Prostate gland (tissue), 2 donors: ENCODE data around the gene ADAMTS2. TPM values are rescaled to one million over a fixed set of nuclear protein-coding genes. Genes with fewer than 3 reads are reported as not detected.

ENCODE experiments used
- DNase-seq: peaks from one replicate; pipeline ENCODE4 v3.0.0-alpha.2; 2019; ENCODE audit warnings: low spot score
- H3K27ac ChIP-seq, 2 donors: fragments of 200-600 bp; sonication (generic); 2 replicates each; pipeline ENCODE4 v1.5.1; 2017 to 2019
- H3K27me3 ChIP-seq: fragments of 200-600 bp; sonication (generic); replicated peaks from 2 replicates; pipeline ENCODE4 v1.5.1; 2019; ENCODE audit not compliant: insufficient read depth
- H3K36me3 ChIP-seq, 2 donors: fragments of 200-600 bp; sonication (generic); 1 replicate in 1 of 2; 2 replicates in 1 of 2; pipeline versions ENCODE4 v1.5.1 to v1.8.1; 2017 to 2019
- H3K4me1 ChIP-seq: fragments of 200-600 bp; sonication (generic); replicated peaks from 2 replicates; pipeline ENCODE4 v1.5.1; 2019
- H3K4me3 ChIP-seq, 2 donors: fragments of 200-600 bp; sonication (generic); 2 replicates each; pipeline ENCODE4 v1.5.1; 2017 to 2019
- H3K9me3 ChIP-seq: fragments of 200-600 bp; sonication (generic); 2 replicates; pipeline ENCODE4 v1.5.1; 2017
- CTCF ChIP-seq, 4 experiments: fragments of 200-600 bp in 2 of 4; fragments of 450-650 bp in 2 of 4; sonication (generic) in 2 of 4; IDR thresholded peaks; 1 replicate in 3 of 4; 2 replicates in 1 of 4; pipeline ENCODE4 v1.5.1; 2016 to 2019; ENCODE audit warnings: antibody characterized with exemption in 4 of 4, mild to moderate bottlenecking in 2 of 4, moderate library complexity in 2 of 4
- POLR2A ChIP-seq: fragments of 450-650 bp; IDR thresholded peaks from one replicate; pipeline ENCODE4 v1.6.1; 2016; ENCODE audit warnings: antibody characterized with exemption, mild to moderate bottlenecking
- POLR2AphosphoS5 ChIP-seq: sonication (generic); formaldehyde crosslinking; IDR thresholded peaks from one replicate; pipeline ENCODE4 v1.6.1; 2017; ENCODE audit warnings: antibody characterized with exemption
- WGBS: methylation state at CpG from one replicate; pipeline ENCODE4 v1.1.5; 2018; 5-methylcytosine and 5-hydroxymethylcytosine counted together
- intact Hi-C: fragments of 100-400 bp; cut with DNase I; formaldehyde crosslinking; loops from one replicate; pipeline ENCODE4 v1.14.2; 2022
- total RNA-seq, 2 donors: library from RNA; depleted of rRNA; stranded (reverse); fragments of >200 nt; gene quantifications; one replicate each; pipeline ENCODE4 v1.1.0, GENCODE V29; 2016

ADAMTS2 gene
- total RNA-seq, 2 donors from 2014 or later = 2.0 to 20.3 TPM

DNA sequence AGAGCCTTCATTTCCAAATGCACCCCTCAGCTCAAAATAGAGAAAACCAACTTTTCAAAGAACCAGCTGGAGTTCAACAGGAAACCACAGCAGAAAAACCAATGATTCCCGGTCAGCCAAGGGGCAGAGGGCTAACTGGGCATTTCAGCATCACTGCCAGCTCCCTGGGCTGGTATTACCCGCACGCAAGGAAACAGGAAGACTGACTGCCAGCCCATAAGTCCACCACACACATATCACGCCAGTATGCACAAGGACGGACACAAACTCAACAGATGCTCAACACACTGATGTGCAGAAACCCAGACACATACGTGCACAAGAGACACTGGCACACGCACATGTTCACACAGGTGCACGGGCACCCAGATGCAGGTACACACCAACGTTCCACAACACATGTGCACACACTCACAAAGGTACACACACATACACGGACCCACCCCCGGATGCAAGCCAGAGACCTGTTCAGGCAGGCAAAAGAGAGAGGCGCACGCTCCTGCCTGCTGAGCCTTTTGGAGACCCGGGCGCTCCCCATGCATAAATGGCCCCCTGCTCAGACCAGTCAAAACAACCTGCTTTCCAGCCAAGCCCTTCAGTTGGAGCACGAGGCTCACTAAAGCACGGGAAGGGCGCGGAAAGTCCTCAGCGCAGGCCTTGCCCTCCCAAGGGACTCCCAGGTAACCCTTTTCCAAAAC, 2.1 kb downstream of the ADAMTS2 start:
- H3K9me3 ChIP-seq = no peaks in the 10 kb centered on the region
- intact Hi-C loops = loop anchor here (5.0 kb wide), 1 partner anchor 149 kb away; no protein-coding TSS in a partner anchor
- DNase-seq = no peak
- peaks cover 10% of the 10 kb centered on the region for H3K27me3 ChIP-seq
- no peak for TF ChIP-seq POLR2A
- no peak for TF ChIP-seq CTCF (IDR thresholded peaks at IDR 0.05)
- no peak for TF ChIP-seq POLR2AphosphoS5
- WGBS = 30% methylated on average over 17 of the region's 20 CpGs
- H3K36me3 ChIP-seq = no peaks in the 10 kb centered on the region
- H3K4me3 ChIP-seq = no peak overlapping the region
- no peak overlapping the region for H3K27ac ChIP-seq
- H3K4me1 ChIP-seq = peaks cover 9% of the 10 kb centered on the region

- Histone ChIP-seq H3K27ac (no peak overlapping the region), H3K4me1 (peaks cover 9% of the 10 kb centered on the region), H3K27me3 (peaks cover 10% of the 10 kb centered on the region), H3K9me3 (no peaks in the 10 kb centered on the region), H3K36me3 (no peaks in the 10 kb centered on the region), H3K4me3 (no peak overlapping the region)
- 57% methylated on average over 13 of the region's 13 CpGs for WGBS
- intact Hi-C loops = loop anchor here (5.0 kb wide), 1 partner anchor 150 kb away; no protein-coding TSS in a partner anchor
- TF ChIP-seq POLR2A (no peak), CTCF (IDR thresholded peaks at IDR 0.05) (no peak), POLR2AphosphoS5 (no peak)
- no peak for DNase-seq
Measured at GRCh38 chr5:179342577-179342976, 2.7 kb downstream of the ADAMTS2 start.

- whole genome bisulfite sequencing = 86% methylated on average over 8 of the region's 8 CpGs
- TF ChIP-seq CTCF (IDR thresholded peaks at IDR 0.05) (no peak), POLR2AphosphoS5 (no peak), POLR2A (no peak)
- intact Hi-C loops = loop anchor here (5.0 kb wide), 1 partner anchor 152 kb away; no protein-coding TSS in a partner anchor
Measured at GRCh38 chr5:179340465-179340864, 4.8 kb downstream of the ADAMTS2 start.

DNA sequence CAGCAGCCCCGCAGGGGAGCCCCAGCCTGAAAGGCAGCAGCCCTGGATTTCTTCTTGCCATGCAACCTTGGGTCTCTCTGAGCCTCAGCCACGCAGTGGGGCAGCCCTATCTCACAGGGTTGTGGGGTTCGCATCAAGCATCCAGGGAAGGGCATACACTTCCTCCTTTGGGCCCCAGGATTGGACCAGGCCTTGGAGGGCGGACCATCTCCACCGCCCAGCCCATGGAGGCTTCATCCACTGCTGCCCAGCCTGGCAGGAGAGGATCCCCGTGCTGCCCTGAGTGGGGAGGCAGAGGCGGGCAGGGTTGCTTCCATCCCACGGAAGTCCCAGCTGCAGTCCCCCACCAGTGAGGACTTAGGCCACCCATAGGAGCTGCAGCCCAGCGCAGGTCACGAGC, 5.3 kb downstream of the ADAMTS2 start:
- peaks cover 10% of the 10 kb centered on the region for H3K27me3 ChIP-seq
- H3K9me3 ChIP-seq = no peaks in the 10 kb centered on the region
- H3K36me3 ChIP-seq = no peaks in the 10 kb centered on the region
- H3K4me1 ChIP-seq = peaks cover 9% of the 10 kb centered on the region
- WGBS = 96% methylated on average over 10 of the region's 10 CpGs
- no peak for DNase-seq
- TF ChIP-seq POLR2A = no peak
- TF ChIP-seq CTCF (IDR thresholded peaks at IDR 0.05) = no peak
- no peak for TF ChIP-seq POLR2AphosphoS5
- intact Hi-C loops = loop anchor here (5.0 kb wide), 1 partner anchor 152 kb away; no protein-coding TSS in a partner anchor
- H3K4me3 ChIP-seq = no peak overlapping the region
- no peak overlapping the region for H3K27ac ChIP-seq

More at GRCh38 chr5:179340465-179340864, 4.8 kb downstream of the ADAMTS2 start:
- Histone ChIP-seq H3K4me1 (peaks cover 9% of the 10 kb centered on the region), H3K27ac (no peak overlapping the region), H3K4me3 (no peak overlapping the region), H3K36me3 (no peaks in the 10 kb centered on the region), H3K9me3 (no peaks in the 10 kb centered on the region), H3K27me3 (peaks cover 10% of the 10 kb centered on the region)
- DNase-seq = no peak

DNA sequence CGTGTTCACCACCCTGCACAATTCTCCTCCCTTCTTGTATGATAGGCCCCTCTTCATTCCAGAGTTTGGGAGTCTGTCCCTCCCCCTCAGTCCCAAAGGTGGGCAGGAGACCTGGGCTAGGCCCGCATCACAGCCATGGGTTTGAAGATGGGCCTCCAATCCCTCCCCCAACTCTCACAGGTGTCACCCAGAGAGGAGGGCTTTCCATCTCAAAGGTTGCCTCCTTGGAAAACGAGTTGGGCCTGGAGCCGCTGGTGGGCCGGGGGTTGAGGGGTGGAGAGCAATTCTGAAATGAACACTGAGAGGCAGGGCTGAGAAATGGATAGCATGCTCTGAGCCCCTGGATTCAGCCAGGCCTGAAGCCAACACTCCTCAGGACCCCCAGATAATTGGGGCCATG, 6.2 kb downstream of the ADAMTS2 start:
- Histone ChIP-seq H3K27me3 (peaks cover 10% of the 10 kb centered on the region), H3K27ac (no peak overlapping the region), H3K36me3 (no peaks in the 10 kb centered on the region), H3K4me3 (no peak overlapping the region), H3K9me3 (no peaks in the 10 kb centered on the region), H3K4me1 (peaks cover 7% of the 10 kb centered on the region)
- 93% methylated on average over 5 of the region's 5 CpGs for WGBS
- intact Hi-C loops = no loop called here
- TF ChIP-seq CTCF (IDR thresholded peaks at IDR 0.05) (no peak), POLR2AphosphoS5 (no peak), POLR2A (no peak)
- DNase-seq = no peak
